ENCODE data around the gene DACH1.

Gene DACH1

DNA sequence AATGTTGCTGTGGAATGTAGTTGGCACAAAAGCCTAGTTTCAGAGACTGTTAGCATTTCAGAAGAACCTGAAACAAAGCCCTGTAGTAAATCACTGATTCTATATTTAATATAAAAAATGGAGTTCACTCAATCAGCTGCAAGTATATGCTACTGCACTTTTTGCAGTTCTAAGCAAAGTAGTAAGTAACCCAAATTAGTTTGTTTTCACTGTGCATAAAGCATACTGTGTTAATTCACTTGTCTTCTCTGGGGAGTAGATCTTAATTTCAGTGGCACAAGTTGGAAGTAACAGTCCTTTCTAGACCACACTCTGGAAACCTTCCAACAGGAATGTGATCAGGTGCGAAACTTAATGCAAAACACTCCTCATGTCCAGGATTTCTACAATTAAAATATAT is 139.3 kb downstream of the DACH1 start:
- no peak for ATAC-seq
- TF ChIP-seq ZNF8 (CRISPR knock-in tag; IDR thresholded peaks at IDR 0.05) (no peak), TCF4 (CRISPR knock-in tag; IDR thresholded peaks at IDR 0.05; ENCODE audit: borderline replicate concordance) (no peak), SNAI2 (CRISPR knock-in tag; IDR thresholded peaks at IDR 0.05) (no peak), ESRRG (CRISPR knock-in tag; IDR thresholded peaks at IDR 0.05) (no peak), ZNF70 (CRISPR knock-in tag; IDR thresholded peaks at IDR 0.05) (no peak), ZNF565 (CRISPR knock-in tag; conservative IDR thresholded peaks at IDR 0.05; ENCODE audit: low read depth) (no peak), PPARA (CRISPR knock-in tag; IDR thresholded peaks at IDR 0.05; ENCODE audit: borderline replicate concordance) (no peak), OSR1 (CRISPR knock-in tag; IDR thresholded peaks at IDR 0.05) (no peak), GLIS3 (CRISPR knock-in tag; IDR thresholded peaks at IDR 0.05) (no peak), ZFP30 (CRISPR knock-in tag; IDR thresholded peaks at IDR 0.05) (no peak), ZFP3 (CRISPR knock-in tag; IDR thresholded peaks at IDR 0.05) (no peak), ZC3H10 (CRISPR knock-in tag; IDR thresholded peaks at IDR 0.05) (no peak), ISL1 (CRISPR knock-in tag; IDR thresholded peaks at IDR 0.05) (no peak)
- TF ChIP-seq, protein P1, sequence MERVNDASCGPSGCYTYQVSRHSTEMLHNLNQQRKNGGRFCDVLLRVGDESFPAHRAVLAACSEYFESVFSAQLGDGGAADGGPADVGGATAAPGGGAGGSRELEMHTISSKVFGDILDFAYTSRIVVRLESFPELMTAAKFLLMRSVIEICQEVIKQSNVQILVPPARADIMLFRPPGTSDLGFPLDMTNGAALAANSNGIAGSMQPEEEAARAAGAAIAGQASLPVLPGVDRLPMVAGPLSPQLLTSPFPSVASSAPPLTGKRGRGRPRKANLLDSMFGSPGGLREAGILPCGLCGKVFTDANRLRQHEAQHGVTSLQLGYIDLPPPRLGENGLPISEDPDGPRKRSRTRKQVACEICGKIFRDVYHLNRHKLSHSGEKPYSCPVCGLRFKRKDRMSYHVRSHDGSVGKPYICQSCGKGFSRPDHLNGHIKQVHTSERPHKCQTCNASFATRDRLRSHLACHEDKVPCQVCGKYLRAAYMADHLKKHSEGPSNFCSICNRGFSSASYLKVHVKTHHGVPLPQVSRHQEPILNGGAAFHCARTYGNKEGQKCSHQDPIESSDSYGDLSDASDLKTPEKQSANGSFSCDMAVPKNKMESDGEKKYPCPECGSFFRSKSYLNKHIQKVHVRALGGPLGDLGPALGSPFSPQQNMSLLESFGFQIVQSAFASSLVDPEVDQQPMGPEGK (CRISPR knock-in tag; IDR thresholded peaks at IDR 0.05; ENCODE audit: borderline replicate concordance), result no peak
- TF ChIP-seq, protein P2, sequence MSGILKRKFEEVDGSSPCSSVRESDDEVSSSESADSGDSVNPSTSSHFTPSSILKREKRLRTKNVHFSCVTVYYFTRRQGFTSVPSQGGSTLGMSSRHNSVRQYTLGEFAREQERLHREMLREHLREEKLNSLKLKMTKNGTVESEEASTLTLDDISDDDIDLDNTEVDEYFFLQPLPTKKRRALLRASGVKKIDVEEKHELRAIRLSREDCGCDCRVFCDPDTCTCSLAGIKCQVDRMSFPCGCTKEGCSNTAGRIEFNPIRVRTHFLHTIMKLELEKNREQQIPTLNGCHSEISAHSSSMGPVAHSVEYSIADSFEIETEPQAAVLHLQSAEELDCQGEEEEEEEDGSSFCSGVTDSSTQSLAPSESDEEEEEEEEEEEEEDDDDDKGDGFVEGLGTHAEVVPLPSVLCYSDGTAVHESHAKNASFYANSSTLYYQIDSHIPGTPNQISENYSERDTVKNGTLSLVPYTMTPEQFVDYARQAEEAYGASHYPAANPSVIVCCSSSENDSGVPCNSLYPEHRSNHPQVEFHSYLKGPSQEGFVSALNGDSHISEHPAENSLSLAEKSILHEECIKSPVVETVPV (CRISPR knock-in tag; IDR thresholded peaks at IDR 0.05), result no peak
- TF ChIP-seq, protein P3, sequence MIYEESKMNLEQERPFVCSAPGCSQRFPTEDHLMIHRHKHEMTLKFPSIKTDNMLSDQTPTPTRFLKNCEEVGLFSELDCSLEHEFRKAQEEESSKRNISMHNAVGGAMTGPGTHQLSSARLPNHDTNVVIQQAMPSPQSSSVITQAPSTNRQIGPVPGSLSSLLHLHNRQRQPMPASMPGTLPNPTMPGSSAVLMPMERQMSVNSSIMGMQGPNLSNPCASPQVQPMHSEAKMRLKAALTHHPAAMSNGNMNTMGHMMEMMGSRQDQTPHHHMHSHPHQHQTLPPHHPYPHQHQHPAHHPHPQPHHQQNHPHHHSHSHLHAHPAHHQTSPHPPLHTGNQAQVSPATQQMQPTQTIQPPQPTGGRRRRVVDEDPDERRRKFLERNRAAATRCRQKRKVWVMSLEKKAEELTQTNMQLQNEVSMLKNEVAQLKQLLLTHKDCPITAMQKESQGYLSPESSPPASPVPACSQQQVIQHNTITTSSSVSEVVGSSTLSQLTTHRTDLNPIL (CRISPR knock-in tag; IDR thresholded peaks at IDR 0.05; ENCODE audit: low read depth), result no peak
- TF ChIP-seq, protein P4, sequence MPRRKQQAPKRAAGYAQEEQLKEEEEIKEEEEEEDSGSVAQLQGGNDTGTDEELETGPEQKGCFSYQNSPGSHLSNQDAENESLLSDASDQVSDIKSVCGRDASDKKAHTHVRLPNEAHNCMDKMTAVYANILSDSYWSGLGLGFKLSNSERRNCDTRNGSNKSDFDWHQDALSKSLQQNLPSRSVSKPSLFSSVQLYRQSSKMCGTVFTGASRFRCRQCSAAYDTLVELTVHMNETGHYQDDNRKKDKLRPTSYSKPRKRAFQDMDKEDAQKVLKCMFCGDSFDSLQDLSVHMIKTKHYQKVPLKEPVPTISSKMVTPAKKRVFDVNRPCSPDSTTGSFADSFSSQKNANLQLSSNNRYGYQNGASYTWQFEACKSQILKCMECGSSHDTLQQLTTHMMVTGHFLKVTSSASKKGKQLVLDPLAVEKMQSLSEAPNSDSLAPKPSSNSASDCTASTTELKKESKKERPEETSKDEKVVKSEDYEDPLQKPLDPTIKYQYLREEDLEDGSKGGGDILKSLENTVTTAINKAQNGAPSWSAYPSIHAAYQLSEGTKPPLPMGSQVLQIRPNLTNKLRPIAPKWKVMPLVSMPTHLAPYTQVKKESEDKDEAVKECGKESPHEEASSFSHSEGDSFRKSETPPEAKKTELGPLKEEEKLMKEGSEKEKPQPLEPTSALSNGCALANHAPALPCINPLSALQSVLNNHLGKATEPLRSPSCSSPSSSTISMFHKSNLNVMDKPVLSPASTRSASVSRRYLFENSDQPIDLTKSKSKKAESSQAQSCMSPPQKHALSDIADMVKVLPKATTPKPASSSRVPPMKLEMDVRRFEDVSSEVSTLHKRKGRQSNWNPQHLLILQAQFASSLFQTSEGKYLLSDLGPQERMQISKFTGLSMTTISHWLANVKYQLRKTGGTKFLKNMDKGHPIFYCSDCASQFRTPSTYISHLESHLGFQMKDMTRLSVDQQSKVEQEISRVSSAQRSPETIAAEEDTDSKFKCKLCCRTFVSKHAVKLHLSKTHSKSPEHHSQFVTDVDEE (CRISPR knock-in tag; IDR thresholded peaks at IDR 0.05), result no peak

DNA sequence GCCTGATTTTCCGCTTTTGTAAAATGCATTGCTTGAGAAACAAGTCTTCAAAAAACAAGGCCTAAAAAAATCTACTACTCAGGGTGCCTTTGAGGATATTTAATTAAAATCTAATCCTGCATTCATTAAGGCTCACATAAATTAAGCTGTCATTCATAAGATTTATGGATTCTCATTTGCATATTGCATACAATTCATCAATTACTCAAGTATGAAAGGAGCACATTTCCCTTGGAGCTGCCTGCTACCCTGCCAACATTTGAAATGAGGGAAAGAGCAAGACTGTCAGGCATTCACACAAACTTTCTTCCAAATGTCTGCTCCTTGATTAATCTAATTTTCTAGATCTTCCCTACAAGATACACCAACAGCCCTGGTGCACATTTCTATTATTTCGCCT is 140.0 kb downstream of the DACH1 start:
- ATAC-seq, result no peak
- TF ChIP-seq ZNF8 (CRISPR knock-in tag; IDR thresholded peaks at IDR 0.05) (no peak), CSDC2 (CRISPR knock-in tag; IDR thresholded peaks at IDR 0.05) (no peak), ZFP30 (CRISPR knock-in tag; IDR thresholded peaks at IDR 0.05) (no peak), BACH2 (CRISPR knock-in tag; IDR thresholded peaks at IDR 0.05; ENCODE audit: borderline replicate concordance) (no peak), ZC3H10 (CRISPR knock-in tag; IDR thresholded peaks at IDR 0.05) (no peak), ARNTL (CRISPR knock-in tag; IDR thresholded peaks at IDR 0.05; ENCODE audit: borderline replicate concordance, low read depth) (no peak)
- TF ChIP-seq, protein P2 (CRISPR knock-in tag; IDR thresholded peaks at IDR 0.05), result no peak
- TF ChIP-seq, protein P3 (CRISPR knock-in tag; IDR thresholded peaks at IDR 0.05; ENCODE audit: low read depth), result no peak
- TF ChIP-seq, protein P1 (CRISPR knock-in tag; IDR thresholded peaks at IDR 0.05; ENCODE audit: borderline replicate concordance), result no peak

Measured in SK-N-SH treated with all-trans-retinoic acid at 6 μM for 48 hours (cell line).